Naive B cell (primary cell): Measurements from ENCODE around the gene DNAJC7. TPM values are rescaled to one million over a fixed set of nuclear protein-coding genes. Genes with fewer than 3 reads are reported as not detected.

Source experiments
- ATAC-seq, 2 donors: fragments of 150-1000 bp; cut with Tn5 transposase; 2 replicates each; pipeline ENCODE4 v1.10.0; 2021; ENCODE audit warnings: low read depth in 2 of 2, mild to moderate bottlenecking in 2 of 2, moderate library complexity in 2 of 2
- DNase-seq: peaks from one replicate; pipeline ENCODE4 v3.0.0; 2022
- H3K27ac Mint-ChIP-seq, 6 donors: one replicate each; pipeline ENCODE4 v1.8.0; 2020 to 2022; ENCODE audit warnings: mild to moderate bottlenecking in 6 of 6, mixed read lengths in 6 of 6, moderate library complexity in 5 of 6, inconsistent platforms in 2 of 6
- H3K27me3 Mint-ChIP-seq, 3 donors: one replicate each; pipeline ENCODE4 v1.8.0; 2021 to 2022; ENCODE audit warnings: mixed read lengths in 3 of 3, mild to moderate bottlenecking in 1 of 3
- H3K36me3 Mint-ChIP-seq, 2 donors: one replicate each; pipeline ENCODE4 v1.8.0; 2020 to 2022; ENCODE audit warnings: mixed read lengths in 2 of 2, inconsistent platforms in 1 of 2, mild to moderate bottlenecking in 1 of 2
- H3K4me1 Mint-ChIP-seq, 3 donors: one replicate each; pipeline ENCODE4 v1.8.0; 2020 to 2022; ENCODE audit warnings: mixed read lengths in 3 of 3, inconsistent platforms in 1 of 3, mild to moderate bottlenecking in 1 of 3, moderate library complexity in 1 of 3
- H3K4me3 Mint-ChIP-seq, 8 donors: one replicate each; pipeline ENCODE4 v1.8.0; 2020 to 2022; ENCODE audit warnings: mild to moderate bottlenecking in 8 of 8, mixed read lengths in 8 of 8, moderate library complexity in 8 of 8, inconsistent platforms in 2 of 8
- H3K9me3 Mint-ChIP-seq, 7 donors: one replicate each; pipeline ENCODE4 v1.8.0; 2020 to 2022; ENCODE audit warnings: mixed read lengths in 7 of 7, mild to moderate bottlenecking in 5 of 7, inconsistent platforms in 2 of 7, moderate library complexity in 1 of 7
- polyA plus RNA-seq, 6 donors: library from polyadenylated mRNA; unstranded; fragments of 300-500 nt; fragmentation: Illumina TruSeq; gene quantifications; one replicate each; pipeline ENCODE4 v1.2.3, GENCODE V29; 2021; ENCODE audit warnings: low read depth in 6 of 6

The DNAJC7 gene
- polyA plus RNA-seq, 6 donors from 2014 or later = 33.4 to 98.0 (median 77.4) TPM

- peak overlapping the region; percentile 27 to 92 (median 60) for H3K4me3 Mint-ChIP-seq
- H3K27me3 Mint-ChIP-seq = peaks cover 13 to 60% (median 52%) of the 10 kb centered on the region in 3 donors
- peaks cover 0 to 5% (median 0%) of the 10 kb centered on the region in 7 donors for H3K9me3 Mint-ChIP-seq
These were observed 34.4 kb upstream of the DNAJC7 start for GRCh38 chr17:42051645-42052044.

GRCh38 chr17:42051013-42051400 lies 33.8 kb upstream of the DNAJC7 start:
- peaks cover 13 to 60% (median 52%) of the 10 kb centered on the region in 3 donors for H3K27me3 Mint-ChIP-seq
- ATAC-seq (no peak), DNase-seq (no peak)
- H3K4me3 Mint-ChIP-seq = peak overlapping the region; percentile 58 to 93 (median 88)
- H3K9me3 Mint-ChIP-seq = no peaks in the 10 kb centered on the region
- peak overlapping the region in 2 of 6 donors; percentile 62 to 81 for H3K27ac Mint-ChIP-seq
- H3K4me1 Mint-ChIP-seq = peaks cover 7 to 10% (median 10%) of the 10 kb centered on the region in 3 donors
- H3K36me3 Mint-ChIP-seq = no peaks in the 10 kb centered on the region

More at GRCh38 chr17:42051645-42052044, 34.4 kb upstream of the DNAJC7 start:
- H3K36me3 Mint-ChIP-seq = no peaks in the 10 kb centered on the region
- no peak overlapping the region for H3K27ac Mint-ChIP-seq
- DNase-seq (no peak), ATAC-seq (no peak)
- peaks cover 7 to 10% (median 10%) of the 10 kb centered on the region in 3 donors for H3K4me1 Mint-ChIP-seq

DNA sequence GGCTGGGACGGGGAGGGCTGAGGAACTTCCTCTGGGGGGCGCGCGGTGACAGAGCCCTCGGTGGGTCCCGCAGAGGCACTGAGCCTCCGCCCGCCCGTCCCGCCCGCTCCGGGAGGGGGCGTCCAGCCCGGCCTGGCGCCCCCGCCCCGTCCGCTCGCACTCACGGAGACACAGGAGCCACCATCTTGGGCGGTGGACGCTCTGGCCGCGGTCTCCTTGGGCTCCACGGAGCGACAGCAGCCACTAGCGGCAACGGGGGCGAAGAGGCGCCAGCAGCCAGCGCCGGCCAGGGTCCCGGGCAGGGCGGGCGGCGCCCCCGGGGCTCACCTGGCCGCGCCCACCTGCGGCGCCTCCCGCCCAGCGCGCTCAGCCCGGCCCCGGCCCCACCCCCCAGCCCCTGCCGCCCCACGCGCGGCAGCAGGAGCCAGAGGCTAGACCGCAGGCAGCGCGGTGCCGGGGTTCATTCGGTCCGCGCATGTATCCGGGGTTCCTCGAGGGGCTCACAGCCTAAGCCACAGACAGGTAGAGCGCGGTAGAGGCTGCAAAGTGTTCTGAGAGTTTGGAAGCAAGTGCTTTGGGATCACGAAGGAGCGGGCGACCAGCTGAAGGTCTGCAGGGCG lies 33.3 kb upstream of the DNAJC7 start, which contains the start of gene C17orf113:
Gene C17orf113, minus strand, starts transcription at position 209 of the 620 bp plus-strand sequence. CDS start 7,225 bp downstream, outside the sequence.
- ATAC-seq (peak; percentile 81 to 83), DNase-seq (peak; percentile 50)
- Mint-ChIP-seq H3K36me3 (no peaks in the 10 kb centered on the region), H3K27me3 (peaks cover 13 to 59% (median 51%) of the 10 kb centered on the region in 3 donors), H3K9me3 (no peaks in the 10 kb centered on the region), H3K4me1 (peaks cover 7 to 10% (median 10%) of the 10 kb centered on the region in 3 donors), H3K27ac (peak within 1 kb of the TSS in 2 of 6 donors; percentile 62 to 81), H3K4me3 (peak within 1 kb of the TSS; percentile 70 to 93 (median 88))

DNA sequence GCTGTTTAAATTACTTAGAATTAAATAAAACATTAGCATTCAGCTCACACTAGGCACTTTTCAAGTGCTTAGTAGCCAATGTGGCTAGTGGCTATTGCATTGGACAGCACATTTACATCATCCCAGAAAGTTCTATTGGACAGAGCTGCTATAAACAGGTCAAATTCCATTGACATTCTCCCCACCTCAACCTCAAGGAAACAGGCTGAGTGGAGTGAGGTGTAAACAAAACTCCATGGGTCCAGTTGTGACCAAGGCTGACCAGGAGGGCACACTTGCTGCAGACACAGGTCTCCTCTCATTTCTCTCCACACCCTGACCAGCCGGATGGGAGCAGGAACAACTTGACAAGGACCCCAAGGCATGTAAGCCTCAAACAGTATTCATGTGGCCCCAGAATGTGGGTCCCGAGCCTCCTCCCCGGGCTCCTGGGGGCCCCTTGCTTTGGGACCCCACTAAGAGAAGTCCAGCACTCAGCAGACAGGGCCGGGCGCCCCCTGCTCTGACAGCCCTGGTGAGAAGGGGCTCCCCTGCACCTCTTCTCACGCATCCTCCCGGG lies 32.7 kb upstream of the DNAJC7 start:
- Mint-ChIP-seq H3K4me1 (peaks cover 7 to 10% (median 10%) of the 10 kb centered on the region in 3 donors), H3K9me3 (no peaks in the 10 kb centered on the region), H3K4me3 (peak overlapping the region; percentile 70 to 91 (median 82)), H3K36me3 (no peaks in the 10 kb centered on the region), H3K27ac (no peak overlapping the region), H3K27me3 (peaks cover 13 to 53% (median 45%) of the 10 kb centered on the region in 3 donors)
- no peak for ATAC-seq
- no peak for DNase-seq

DNA sequence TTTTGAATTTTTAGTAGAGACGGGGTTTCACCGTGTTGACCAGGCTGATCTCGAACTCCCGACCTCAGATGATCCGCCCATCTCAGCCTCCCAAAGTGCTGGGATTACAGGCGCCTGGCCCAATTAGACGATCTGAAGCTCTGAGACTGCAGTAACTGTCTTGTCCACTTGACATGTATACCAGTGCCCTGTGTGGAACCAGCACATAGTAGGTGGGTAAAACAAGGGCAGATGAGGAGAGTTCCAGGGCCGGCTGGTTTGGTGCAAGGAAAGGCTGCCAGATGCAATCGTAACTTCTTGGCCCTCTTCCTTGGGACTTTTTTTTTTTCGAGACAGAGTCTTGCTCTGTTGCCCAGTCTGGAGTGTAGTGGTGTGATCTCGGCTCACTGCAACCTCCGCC lies 30.1 kb upstream of the DNAJC7 start:
- ATAC-seq (no peak), DNase-seq (no peak)
- peak overlapping the region in 1 of 8 donors; percentile 16 for H3K4me3 Mint-ChIP-seq
- H3K9me3 Mint-ChIP-seq = no peaks in the 10 kb centered on the region
- H3K4me1 Mint-ChIP-seq = peaks cover 7 to 10% (median 10%) of the 10 kb centered on the region in 3 donors
- H3K27ac Mint-ChIP-seq = no peak overlapping the region
- H3K36me3 Mint-ChIP-seq = no peaks in the 10 kb centered on the region
- peaks cover 8 to 28% (median 23%) of the 10 kb centered on the region in 3 donors for H3K27me3 Mint-ChIP-seq

DNA sequence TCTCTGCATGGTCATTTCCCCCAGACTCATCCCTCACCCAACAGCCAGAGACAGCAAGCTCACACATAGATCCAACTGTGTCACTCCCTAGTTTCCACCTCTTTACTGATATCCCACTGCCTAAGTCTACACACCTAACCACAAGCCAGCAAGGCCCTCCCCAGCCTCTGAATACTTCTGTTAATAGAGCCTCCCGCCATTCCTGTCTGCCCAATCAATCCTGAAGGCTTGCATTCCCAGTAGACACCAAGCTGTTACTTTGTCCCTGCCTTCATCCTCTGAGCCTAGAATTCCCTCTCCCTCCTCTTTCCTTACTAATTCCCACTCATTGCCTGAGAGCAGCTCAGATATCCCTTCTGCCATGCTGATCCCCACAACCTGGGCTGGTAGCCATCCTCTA lies 28.5 kb upstream of the DNAJC7 start:
- DNase-seq (no peak), ATAC-seq (no peak)
- Mint-ChIP-seq H3K4me3 (no peak overlapping the region), H3K36me3 (no peaks in the 10 kb centered on the region), H3K4me1 (peaks cover 2 to 5% (median 5%) of the 10 kb centered on the region in 3 donors), H3K27me3 (peaks cover 0 to 15% (median 12%) of the 10 kb centered on the region in 3 donors), H3K9me3 (no peaks in the 10 kb centered on the region), H3K27ac (peak overlapping the region in 1 of 6 donors; percentile 3)

DNA sequence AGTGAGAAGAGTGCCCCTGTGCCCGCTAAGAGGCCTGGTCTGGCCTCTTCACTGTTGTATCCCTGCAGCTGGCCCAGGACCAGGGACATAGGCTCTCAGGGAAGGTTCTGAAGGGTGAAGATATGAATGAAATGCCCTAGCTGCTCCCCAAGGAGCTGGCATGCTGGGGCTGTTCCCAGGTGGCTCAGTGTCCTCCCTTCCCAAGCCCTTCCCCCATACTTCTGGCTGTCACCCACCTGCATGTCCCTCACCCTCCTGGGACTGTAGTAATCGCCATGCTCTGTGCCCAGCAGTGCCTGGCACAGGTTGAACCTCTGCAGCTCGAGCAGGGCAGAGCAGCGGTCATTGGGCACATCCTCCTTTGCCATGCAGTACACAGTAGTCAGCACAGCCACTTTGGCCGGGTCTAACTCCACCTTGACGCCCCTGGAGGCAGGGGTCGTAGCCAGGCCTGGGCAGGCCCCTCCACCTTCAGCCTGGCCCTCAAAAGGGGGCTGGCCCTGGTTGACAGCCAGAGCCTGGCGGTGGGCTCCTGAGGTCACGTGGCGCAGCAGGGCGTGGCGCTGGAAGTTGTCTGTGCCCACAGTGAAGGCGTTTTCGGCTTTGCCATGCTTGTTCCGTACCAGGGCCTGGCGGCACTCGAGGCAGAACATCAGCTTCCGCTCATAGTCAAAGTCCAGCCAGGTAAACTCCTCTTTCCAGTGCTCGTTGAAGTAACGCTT lies 25.5 kb upstream of the DNAJC7 start:
- no peak overlapping the region for H3K4me3 Mint-ChIP-seq
- no peaks in the 10 kb centered on the region for H3K4me1 Mint-ChIP-seq
- no peaks in the 10 kb centered on the region for H3K9me3 Mint-ChIP-seq
- ATAC-seq (no peak), DNase-seq (no peak)
- no peaks in the 10 kb centered on the region for H3K36me3 Mint-ChIP-seq
- no peak overlapping the region for H3K27ac Mint-ChIP-seq
- H3K27me3 Mint-ChIP-seq = peaks cover 0 to 7% (median 6%) of the 10 kb centered on the region in 3 donors

DNA sequence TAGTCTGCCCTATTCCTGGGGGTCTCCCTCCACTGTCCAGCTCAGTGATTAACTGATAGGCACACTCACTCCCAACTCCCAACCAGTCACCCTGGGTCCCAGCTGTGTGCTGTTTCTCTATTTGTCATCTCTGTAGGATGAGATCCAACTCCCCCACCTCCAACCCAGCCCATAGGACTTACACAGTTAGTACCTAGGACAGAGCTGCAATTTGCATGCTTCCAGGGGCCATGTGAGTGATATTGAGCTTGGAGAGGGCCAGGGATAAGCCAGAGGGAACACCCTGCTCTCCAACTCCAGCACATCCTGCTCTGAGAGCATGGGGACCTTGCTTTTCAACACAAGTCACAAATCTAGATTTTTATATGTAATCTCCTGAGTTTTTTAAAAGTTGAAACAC lies 24.4 kb upstream of the DNAJC7 start:
- peak overlapping the region in 2 of 6 donors; percentile 39 to 46 for H3K27ac Mint-ChIP-seq
- H3K4me3 Mint-ChIP-seq = no peak overlapping the region
- no peak for DNase-seq
- no peak for ATAC-seq
- no peaks in the 10 kb centered on the region for H3K36me3 Mint-ChIP-seq
- H3K27me3 Mint-ChIP-seq = peaks cover 0 to 14% (median 10%) of the 10 kb centered on the region in 3 donors
- no peaks in the 10 kb centered on the region for H3K9me3 Mint-ChIP-seq
- no peaks in the 10 kb centered on the region for H3K4me1 Mint-ChIP-seq

DNA sequence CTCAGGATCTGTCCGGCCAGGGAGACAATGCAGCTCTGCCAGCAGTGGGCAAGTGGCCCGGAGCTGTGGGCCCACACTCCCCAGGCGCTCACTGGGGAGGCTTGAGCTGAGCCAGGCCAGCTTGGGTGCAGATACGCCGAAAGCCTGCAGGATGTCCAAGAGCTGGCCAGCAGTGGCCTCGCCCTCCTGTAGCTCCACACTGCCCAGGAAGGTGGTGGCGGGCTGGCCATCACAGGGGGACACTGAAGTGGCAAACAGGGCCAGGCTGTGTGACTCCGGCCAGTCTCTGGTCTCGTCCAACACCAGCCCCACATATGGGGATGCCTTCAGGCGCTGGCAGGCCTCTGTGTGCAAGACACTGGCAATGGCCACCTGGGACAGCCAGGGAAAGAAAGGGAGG lies 23.6 kb upstream of the DNAJC7 start:
- no peaks in the 10 kb centered on the region for H3K4me1 Mint-ChIP-seq
- H3K4me3 Mint-ChIP-seq = no peak overlapping the region
- no peak overlapping the region for H3K27ac Mint-ChIP-seq
- ATAC-seq (no peak), DNase-seq (no peak)
- H3K36me3 Mint-ChIP-seq = no peaks in the 10 kb centered on the region
- peaks cover 0 to 14% (median 10%) of the 10 kb centered on the region in 3 donors for H3K27me3 Mint-ChIP-seq
- H3K9me3 Mint-ChIP-seq = no peaks in the 10 kb centered on the region

DNA sequence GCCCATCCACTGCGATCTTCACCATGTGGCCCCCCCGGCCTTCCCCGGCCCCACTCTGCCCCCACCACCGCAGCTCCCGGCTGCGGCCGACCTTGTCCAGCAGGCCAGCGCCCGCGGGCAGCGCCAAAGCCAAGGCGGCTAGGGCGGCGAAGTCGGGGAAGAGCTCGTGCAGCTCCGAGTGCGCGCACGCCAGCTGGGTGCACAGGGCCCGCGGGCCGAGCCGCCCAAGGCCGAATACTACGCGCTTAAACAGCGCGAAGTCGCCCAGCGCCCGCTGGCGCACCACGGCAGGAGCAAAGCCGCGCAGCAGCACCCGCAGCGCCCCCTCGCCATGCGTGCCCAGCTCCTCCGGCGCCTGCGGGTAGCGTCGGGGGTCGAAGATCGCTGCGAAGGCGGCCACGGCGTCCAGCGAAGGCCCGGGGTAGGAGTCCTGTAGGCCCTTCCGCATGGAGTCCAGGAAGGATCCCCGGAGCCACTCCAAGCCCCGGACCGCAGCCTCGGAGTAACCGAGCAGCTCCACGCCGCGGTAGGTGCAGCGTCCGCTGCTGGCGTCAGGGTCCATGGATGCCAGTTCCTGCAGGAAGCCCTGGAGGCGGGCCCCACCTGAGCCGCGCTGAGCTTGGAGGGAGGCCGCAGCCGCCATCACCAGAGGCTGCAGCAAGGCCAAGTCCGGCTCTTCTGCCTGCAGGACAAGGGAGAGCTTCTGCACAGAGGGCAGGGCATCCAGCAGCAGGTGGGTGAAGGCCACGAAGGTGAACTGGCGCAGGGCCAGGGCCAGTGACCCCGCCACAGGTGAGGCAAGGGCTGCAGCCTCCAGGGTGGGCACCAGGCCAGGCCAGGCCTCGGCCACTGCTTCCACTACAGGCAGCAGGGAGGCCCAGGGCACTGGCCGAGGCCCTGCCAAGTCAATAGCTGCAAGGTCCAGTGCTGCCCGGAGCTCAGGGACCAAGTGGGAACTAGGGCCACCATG lies 22.8 kb upstream of the DNAJC7 start:
- DNase-seq = no peak
- no peak overlapping the region for H3K27ac Mint-ChIP-seq
- H3K4me3 Mint-ChIP-seq = no peak overlapping the region
- no peaks in the 10 kb centered on the region for H3K36me3 Mint-ChIP-seq
- H3K27me3 Mint-ChIP-seq = peaks cover 0 to 14% (median 10%) of the 10 kb centered on the region in 3 donors
- ATAC-seq = no peak
- no peaks in the 10 kb centered on the region for H3K9me3 Mint-ChIP-seq
- no peaks in the 10 kb centered on the region for H3K4me1 Mint-ChIP-seq

- H3K27ac Mint-ChIP-seq = no peak overlapping the region
- H3K27me3 Mint-ChIP-seq = peaks cover 0 to 14% (median 10%) of the 10 kb centered on the region in 3 donors
- H3K4me1 Mint-ChIP-seq = no peaks in the 10 kb centered on the region
- no peaks in the 10 kb centered on the region for H3K36me3 Mint-ChIP-seq
- DNase-seq (no peak), ATAC-seq (no peak)
- H3K9me3 Mint-ChIP-seq = no peaks in the 10 kb centered on the region
- H3K4me3 Mint-ChIP-seq = no peak overlapping the region
These were observed 21.2 kb upstream of the DNAJC7 start for GRCh38 chr17:42038221-42038973.

DNA sequence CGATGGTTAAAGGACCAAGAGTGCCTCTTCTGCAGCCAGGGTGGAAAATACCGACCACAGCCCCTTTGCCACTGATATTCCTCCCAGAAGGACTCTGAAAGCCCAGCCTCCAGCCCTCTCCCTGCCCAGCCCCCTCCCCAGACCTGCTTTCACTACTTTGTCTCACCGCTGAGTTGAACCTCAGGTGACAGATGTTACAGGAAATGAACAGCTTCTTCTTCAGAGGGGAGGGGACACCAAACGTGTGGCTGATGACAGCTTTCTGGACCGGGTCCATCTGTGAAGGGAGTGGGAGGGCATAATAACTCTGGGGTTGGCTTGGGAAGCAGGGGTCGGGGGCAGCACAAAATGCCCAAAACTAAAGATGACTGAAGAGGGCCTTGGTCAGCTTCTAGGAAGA lies 16.8 kb upstream of the DNAJC7 start:
- DNase-seq = no peak
- H3K27me3 Mint-ChIP-seq = peaks cover 0 to 14% (median 10%) of the 10 kb centered on the region in 3 donors
- no peaks in the 10 kb centered on the region for H3K9me3 Mint-ChIP-seq
- no peaks in the 10 kb centered on the region for H3K36me3 Mint-ChIP-seq
- peak overlapping the region in 2 of 6 donors; percentile 14 to 60 for H3K27ac Mint-ChIP-seq
- no peak for ATAC-seq
- H3K4me1 Mint-ChIP-seq = no peaks in the 10 kb centered on the region
- H3K4me3 Mint-ChIP-seq = no peak overlapping the region
